ENCODE results near the gene SNX3.

DNA sequence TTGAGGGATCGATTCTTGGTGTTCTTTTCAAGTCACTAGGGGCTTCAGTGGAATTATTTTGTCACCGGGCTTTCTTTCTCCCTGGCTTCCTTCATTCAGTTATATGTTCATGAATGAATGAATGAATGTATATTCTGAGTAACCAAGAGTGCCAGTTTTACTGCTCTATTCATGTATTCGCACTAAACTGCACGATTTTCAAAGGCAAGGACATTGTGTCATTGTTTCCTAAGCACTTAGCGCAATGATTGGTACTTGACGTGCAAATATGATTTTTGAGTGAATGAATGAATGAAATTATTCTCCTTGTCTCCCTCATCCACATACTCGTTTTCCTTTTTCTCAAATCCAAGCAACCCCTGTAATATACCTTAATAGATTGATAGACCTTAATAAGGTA is 34.8 kb upstream of the SNX3 start:
- TF ChIP-seq CTCF (IDR thresholded peaks at IDR 0.05; ENCODE audit: borderline replicate concordance, extremely low read depth, low read length, poor library complexity, severe bottlenecking) (no peak), EZH2 (IDR thresholded peaks at IDR 0.05; ENCODE audit: borderline replicate concordance, low read depth, low read length, severe bottlenecking) (no peak)

All from DND-41 (cell line).